GM19193 (cell line): ENCODE data around the gene FKBP2.

Source experiments
- POLR2A ChIP-seq: IDR thresholded peaks from 4 replicates; pipeline ENCODE4 v1.6.1; 2011; ENCODE audit not compliant: insufficient read depth, insufficient read length; ENCODE audit errors: extremely low read depth

FKBP2 gene

GRCh38 chr11:64240435-64241240, at the start of gene FKBP2:
Gene FKBP2 (plus strand): TSS chr11:64241095. CDS start chr11:64242388, 1,293 bp downstream.
- TF ChIP-seq POLR2A, result peak; percentile 96

- TF ChIP-seq POLR2A, result no peak
Observed at GRCh38 chr11:64192434-64192833, 48.5 kb upstream of the FKBP2 start.

- no peak for TF ChIP-seq POLR2A
Observed at GRCh38 chr11:64196626-64197025, 44.3 kb upstream of the FKBP2 start.

DNA sequence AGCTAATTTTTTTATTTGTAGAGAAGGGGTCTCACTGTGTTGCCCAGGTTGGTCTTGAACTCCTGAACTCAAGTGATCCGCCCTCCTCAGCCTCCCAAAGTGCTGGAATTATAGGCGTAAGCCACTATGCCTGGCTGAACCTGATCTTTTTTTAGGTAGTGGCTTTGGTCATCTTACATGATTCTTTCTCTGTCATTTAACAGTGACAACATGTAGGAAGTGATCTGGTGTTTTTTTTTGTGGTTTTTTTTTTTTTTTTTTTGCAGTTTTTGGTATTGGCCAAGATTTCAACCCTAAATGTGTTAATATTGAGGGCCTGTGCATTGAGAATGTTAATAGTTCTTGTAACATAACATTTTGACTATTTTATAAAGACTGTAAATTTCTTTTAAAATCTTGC, 42.4 kb upstream of the FKBP2 start:
- TF ChIP-seq POLR2A, result no peak

DNA sequence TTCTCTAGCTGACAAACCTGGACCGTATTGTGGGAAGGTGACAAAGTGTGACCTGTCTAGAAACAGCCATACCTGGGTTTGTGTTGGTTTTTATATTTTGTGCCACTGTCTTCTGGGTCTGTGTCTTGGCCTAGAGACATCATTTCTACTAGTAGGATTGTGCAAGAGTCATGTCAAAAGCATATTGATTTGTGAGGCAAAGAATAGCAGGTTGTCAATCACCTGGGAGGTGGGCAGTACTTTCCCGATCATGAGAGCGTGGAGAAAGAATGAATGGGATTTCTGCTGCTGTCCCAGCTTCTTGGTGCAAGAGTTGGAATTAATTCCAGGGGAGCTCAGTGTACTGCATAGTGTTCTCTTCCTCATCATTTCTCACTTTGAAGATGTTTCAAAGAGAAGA, 39.4 kb upstream of the FKBP2 start:
- no peak for TF ChIP-seq POLR2A

DNA sequence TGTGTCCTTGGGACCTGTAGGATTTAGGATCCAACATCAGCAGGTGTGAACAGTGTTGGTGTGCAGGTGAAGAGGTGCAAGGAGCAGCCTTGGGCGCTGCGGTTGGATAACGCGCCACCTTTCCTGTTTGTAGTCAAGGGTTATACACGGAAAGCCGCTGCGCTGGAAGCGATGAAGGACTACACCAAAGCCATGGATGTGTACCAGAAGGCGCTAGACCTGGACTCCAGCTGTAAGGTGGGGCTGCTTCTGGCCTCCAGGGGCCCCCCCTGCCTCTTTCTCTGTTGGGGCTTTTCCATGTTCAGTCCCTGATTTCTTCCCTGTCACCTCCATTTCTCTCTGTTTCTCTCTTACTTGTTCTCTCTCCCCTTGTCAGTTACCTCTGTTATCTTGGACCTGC, 37.9 kb upstream of the FKBP2 start:
- no peak for TF ChIP-seq POLR2A

- TF ChIP-seq POLR2A, result no peak
Observed at GRCh38 chr11:64203421-64204079, 37.3 kb upstream of the FKBP2 start.

DNA sequence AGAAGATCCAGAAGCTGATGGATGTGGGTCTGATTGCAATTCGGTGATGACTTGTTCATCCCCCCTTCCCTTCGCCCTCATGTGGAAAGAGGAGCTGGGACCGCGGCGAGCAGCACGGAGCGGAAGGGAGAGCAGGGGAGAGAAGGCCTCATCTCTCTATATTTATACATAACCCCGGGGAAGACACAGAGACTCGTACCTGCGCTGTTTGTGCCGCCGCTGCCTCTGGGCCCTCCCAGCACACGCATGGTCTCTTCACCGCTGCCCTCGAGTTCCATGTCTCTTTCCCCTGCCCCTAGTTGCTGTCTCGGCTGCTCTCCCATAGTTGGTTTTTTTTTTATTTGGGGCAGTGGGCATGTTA, 36.8 kb upstream of the FKBP2 start:
- no peak for TF ChIP-seq POLR2A

DNA sequence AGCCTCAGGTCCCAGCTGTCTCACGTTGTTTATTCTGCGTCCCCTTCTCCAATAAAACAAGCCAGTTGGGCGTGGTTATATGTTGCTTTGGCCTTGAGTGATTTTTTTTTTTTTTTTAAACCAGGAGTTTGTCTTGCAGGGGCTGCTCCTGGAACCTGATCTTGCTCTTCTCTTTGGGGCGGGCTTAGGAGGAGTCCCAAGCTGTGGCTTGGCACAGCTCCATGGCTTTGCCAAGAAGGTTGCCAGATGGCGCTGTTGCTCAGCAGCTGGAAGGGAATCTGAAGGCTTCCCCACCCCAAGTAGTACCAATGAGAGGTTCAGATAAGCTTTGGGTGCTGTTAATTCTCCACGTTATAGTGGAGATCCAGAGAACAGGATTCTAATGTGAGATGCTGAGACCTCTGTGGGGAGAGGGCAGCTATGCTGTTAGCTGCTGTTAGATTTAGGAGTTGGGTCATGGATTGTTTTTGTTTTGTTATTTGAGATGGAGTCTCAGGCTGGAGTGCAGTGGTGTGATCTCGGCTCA, 36.4 kb upstream of the FKBP2 start:
- no peak for TF ChIP-seq POLR2A

GRCh38 chr11:64206457-64207255, 34.2 kb upstream of the FKBP2 start, which contains the start of gene FERMT3:
Gene FERMT3 (plus strand): TSS chr11:64206721. CDS start chr11:64207365, 644 bp downstream.
- peak; percentile 71 for TF ChIP-seq POLR2A

DNA sequence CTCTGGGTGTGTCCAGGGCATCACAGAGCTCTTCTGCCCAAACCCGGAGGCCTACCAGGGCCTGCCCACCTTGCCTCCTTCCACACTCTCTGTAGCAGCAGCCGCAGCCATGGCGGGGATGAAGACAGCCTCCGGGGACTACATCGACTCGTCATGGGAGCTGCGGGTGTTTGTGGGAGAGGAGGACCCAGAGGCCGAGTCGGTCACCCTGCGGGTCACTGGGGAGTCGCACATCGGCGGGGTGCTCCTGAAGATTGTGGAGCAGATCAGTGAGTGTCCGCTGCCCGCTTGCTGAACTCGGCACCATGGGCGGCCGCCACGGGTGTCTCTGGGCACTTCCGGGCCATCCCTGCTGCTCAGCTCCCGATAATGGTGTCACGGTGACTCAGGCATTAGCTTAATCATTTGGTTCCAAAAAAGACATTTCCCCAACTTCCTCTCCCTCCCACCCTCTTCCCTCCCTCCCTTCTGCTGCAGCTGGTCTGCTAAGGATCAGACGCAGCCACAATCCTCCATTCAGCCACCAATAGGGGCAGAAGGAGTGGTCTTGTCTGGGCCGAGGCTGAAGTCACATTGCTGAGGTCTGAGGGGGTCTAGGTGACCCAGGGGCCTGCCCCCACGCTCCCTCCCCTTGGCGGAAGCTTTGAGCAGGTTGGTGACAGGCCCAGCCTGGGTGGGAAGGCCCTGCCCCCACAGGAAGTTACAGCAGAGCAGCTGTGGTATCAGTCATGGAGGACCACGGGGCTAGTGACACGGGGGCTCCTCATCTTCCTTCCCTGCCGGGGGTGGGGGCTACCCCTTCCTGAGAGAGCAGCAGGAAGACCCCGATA, 33.4 kb upstream of the FKBP2 start:
- peak; percentile 67 for TF ChIP-seq POLR2A

DNA sequence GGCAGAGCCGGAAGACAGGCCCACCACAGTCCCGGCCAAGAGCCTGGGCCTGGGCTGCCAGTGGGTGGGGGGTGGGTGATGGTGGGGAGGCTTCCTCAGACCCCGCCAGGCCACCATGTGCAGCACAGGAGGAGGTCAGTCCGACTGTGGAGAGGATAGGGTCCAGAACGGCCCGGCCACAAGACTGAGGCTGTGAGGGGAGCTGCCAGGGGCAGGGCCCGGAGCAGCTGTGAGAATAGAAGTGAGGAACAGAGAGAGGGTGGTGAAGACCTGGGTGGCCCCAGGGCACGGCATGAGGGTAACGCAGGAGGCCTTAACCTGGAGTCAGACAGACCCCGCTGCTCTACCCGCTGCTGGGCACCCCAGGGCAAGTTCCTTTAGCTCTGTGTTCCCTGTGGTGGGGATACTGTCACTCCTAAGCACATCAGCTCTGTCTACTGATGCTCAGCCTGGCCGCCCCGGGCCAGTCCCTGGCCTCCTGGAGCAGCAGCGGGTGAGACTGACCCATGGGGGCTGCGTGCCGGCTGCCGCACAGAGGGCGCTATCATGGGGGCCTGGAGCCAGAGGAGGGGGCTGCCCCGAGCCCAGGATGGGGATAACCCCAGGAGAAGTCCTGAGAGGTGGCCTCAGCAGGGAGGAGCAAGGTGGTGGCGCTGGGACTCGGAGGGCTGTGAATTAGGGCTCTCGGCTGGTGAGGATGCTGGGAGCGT, 32.7 kb upstream of the FKBP2 start:
- no peak for TF ChIP-seq POLR2A

DNA sequence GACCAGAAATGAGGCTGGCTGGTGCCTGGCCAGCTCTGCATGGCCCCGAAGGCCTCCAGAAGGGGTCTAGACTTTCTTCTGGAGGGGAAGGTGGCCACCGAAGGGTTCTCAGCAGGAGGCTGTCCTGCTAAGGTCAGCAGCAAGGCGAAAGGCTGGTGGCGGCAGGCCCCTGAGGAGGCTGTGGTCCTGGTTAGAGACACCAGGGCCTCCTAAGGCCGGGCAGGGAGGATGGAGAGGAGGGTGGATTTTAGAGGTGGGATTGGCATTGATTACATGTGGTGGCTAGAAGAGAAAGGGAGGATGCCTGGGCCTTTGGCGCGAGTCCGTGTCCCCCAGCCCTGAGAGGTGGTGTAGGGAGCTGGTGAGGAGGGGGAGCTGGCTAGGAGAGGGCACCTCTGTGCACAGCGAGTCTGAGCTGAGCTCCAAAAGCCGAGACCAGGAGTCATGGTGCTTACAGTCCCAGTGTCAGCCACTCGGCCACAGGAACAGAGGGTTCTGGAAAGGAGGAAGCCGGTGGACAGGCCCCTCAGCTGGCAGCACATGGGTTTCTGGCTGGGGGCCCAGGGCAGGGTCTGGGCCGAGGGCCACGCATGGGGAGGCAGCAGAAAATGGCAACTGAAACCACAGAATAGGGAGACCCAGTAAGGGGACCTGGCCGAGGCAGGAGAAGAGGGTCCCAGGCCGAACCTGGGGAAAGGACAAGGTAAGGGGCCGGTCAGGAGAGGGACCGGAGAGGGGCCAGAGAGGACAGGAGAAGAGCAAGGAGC, 31.9 kb upstream of the FKBP2 start:
- no peak for TF ChIP-seq POLR2A
